Vagina (tissue), 2 donors: Measurements from ENCODE around the gene IBA57. TPM values are rescaled to one million over a fixed set of nuclear protein-coding genes. Genes with fewer than 3 reads are reported as not detected.

Experiments
- DNase-seq, 2 donors: peaks; one replicate each; pipeline ENCODE4 v3.0.0-alpha.2; 2017; ENCODE audit errors: extremely low spot score in 2 of 2
- H3K27ac ChIP-seq: fragments of 200-600 bp; sonication (generic); one replicate; pipeline ENCODE4 v1.5.1; 2019
- H3K27me3 ChIP-seq: fragments of 200-600 bp; sonication (generic); one replicate; pipeline ENCODE4 v1.5.1; 2019
- H3K36me3 ChIP-seq, 2 donors: fragments of 200-600 bp; sonication (generic); one replicate each; pipeline ENCODE4 v1.5.1; 2017 to 2019
- H3K4me1 ChIP-seq: fragments of 200-600 bp; sonication (generic); one replicate; pipeline ENCODE4 v1.5.1; 2019
- H3K4me3 ChIP-seq, 2 donors: fragments of 200-600 bp; sonication (generic); 1 replicate in 1 of 2; 2 replicates in 1 of 2; pipeline ENCODE4 v1.5.1; 2016 to 2019
- H3K9me3 ChIP-seq: fragments of 200-600 bp; sonication (generic); one replicate; pipeline ENCODE4 v1.5.1; 2019
- CTCF ChIP-seq, 3 experiments: fragments of 450-650 bp in 2 of 3; fragments of 200-600 bp in 1 of 3; sonication (generic) in 1 of 3; IDR thresholded peaks; one replicate each; pipeline ENCODE4 v1.5.1; 2017 to 2019; ENCODE audit warnings: antibody characterized with exemption in 3 of 3, mild to moderate bottlenecking in 2 of 3, moderate library complexity in 2 of 3
- POLR2A ChIP-seq, 2 donors: fragments of 450-650 bp; IDR thresholded peaks; one replicate each; pipeline ENCODE4 v1.6.1; 2017; ENCODE audit warnings: antibody characterized with exemption in 2 of 2, mild to moderate bottlenecking in 2 of 2, moderate library complexity in 2 of 2
- POLR2AphosphoS5 ChIP-seq, 2 donors: sonication (generic); formaldehyde crosslinking; IDR thresholded peaks; one replicate each; pipeline ENCODE4 v1.9.0; 2017; ENCODE audit warnings: antibody characterized with exemption in 2 of 2, mild to moderate bottlenecking in 2 of 2, low read depth in 1 of 2; ENCODE audit not compliant: insufficient read depth in 1 of 2
- intact Hi-C: fragments of 100-400 bp; cut with DNase I; formaldehyde crosslinking; loops from one replicate; pipeline ENCODE4 v1.15.1; 2023
- total RNA-seq: library from RNA; depleted of rRNA; stranded (reverse); fragments of >200 nt; gene quantifications from one replicate; pipeline ENCODE4 v1.2.3, GENCODE V29; 2016

Gene IBA57
- total RNA-seq, 1 donor from 2014 or later = 3.4 TPM

- TF ChIP-seq CTCF (IDR thresholded peaks at IDR 0.05) (no peak), POLR2A (IDR thresholded peaks at IDR 0.05) (no peak), POLR2AphosphoS5 (IDR thresholded peaks at IDR 0.05; ENCODE audit: insufficient read depth in 1 of 2, low read depth in 1 of 2) (no peak)
- Histone ChIP-seq H3K27me3 (no peaks in the 10 kb centered on the region), H3K4me1 (peaks cover 22% of the 10 kb centered on the region), H3K27ac (no peak overlapping the region), H3K36me3 (peaks cover 0 to 8% of the 10 kb centered on the region in 2 donors), H3K9me3 (no peaks in the 10 kb centered on the region), H3K4me3 (no peak overlapping the region)
- DNase-seq = peak in 1 of 2 donors; percentile 65
- intact Hi-C loops = no loop called here
Measured at GRCh38 chr1:228216371-228217320, 51.0 kb downstream of the IBA57 start.

DNA sequence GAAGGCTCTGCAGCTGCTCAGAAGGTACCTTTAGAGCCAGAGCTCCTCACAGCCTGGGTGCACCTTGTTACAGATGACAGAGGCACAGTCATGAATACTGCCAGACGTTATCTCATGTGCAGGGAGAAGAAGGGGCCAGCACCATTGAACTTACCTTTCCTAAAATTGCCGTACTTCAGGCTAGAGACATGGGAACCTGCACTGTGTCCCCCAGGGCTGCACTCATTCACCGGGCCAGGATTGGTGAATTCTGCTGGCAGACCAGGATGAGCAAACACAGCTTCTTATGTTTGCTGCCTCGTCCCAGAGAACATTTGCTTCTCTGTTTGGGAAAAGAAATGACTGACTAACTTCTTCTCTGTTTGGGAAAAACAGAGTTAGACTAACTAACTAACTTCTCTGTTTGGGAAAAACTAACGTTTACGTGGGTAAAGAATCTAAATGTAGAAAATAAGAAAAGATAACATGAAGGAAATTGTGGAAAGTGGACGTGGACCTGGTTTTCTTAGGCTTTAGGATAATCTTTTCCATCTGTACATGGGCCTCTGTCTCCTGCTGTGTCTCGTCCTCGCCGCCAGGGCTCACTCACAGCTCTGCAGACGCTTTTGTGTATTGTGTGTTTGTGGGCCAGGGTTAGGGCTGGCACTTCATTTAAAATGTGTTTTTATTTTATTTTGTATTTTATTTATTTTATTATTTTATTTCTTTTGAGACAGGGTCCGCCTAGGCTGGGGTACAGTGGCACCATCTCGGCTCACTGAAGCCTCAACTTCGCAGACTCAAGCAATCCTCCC, 52.1 kb downstream of the IBA57 start:
- Histone ChIP-seq H3K36me3 (peaks cover 0 to 8% of the 10 kb centered on the region in 2 donors), H3K27ac (no peak overlapping the region), H3K27me3 (no peaks in the 10 kb centered on the region), H3K9me3 (no peaks in the 10 kb centered on the region), H3K4me1 (peaks cover 18% of the 10 kb centered on the region), H3K4me3 (no peak overlapping the region)
- TF ChIP-seq POLR2AphosphoS5 (IDR thresholded peaks at IDR 0.05; ENCODE audit: insufficient read depth in 1 of 2, low read depth in 1 of 2) (no peak), CTCF (IDR thresholded peaks at IDR 0.05) (no peak), POLR2A (IDR thresholded peaks at IDR 0.05) (no peak)
- no peak for DNase-seq
- intact Hi-C loops = no loop called here

GRCh38 chr1:228218513-228219244, 53.1 kb downstream of the IBA57 start:
- Histone ChIP-seq H3K4me3 (no peak overlapping the region), H3K9me3 (no peaks in the 10 kb centered on the region), H3K4me1 (peaks cover 11% of the 10 kb centered on the region), H3K36me3 (peaks cover 0 to 9% of the 10 kb centered on the region in 2 donors), H3K27me3 (no peaks in the 10 kb centered on the region), H3K27ac (no peak overlapping the region)
- intact Hi-C loops = no loop called here
- no peak for DNase-seq
- TF ChIP-seq POLR2A (IDR thresholded peaks at IDR 0.05) (no peak), CTCF (IDR thresholded peaks at IDR 0.05) (no peak), POLR2AphosphoS5 (IDR thresholded peaks at IDR 0.05; ENCODE audit: insufficient read depth in 1 of 2, low read depth in 1 of 2) (no peak)

- Histone ChIP-seq H3K27me3 (no peaks in the 10 kb centered on the region), H3K36me3 (peaks cover 0 to 16% of the 10 kb centered on the region in 2 donors), H3K4me1 (peaks cover 4% of the 10 kb centered on the region), H3K9me3 (no peaks in the 10 kb centered on the region), H3K27ac (no peak overlapping the region), H3K4me3 (no peak overlapping the region)
- DNase-seq = no peak
- TF ChIP-seq POLR2AphosphoS5 (IDR thresholded peaks at IDR 0.05; ENCODE audit: insufficient read depth in 1 of 2, low read depth in 1 of 2) = no peak
- no peak for TF ChIP-seq CTCF (IDR thresholded peaks at IDR 0.05)
- no peak for TF ChIP-seq POLR2A (IDR thresholded peaks at IDR 0.05)
- intact Hi-C loops = no loop called here
Measured at GRCh38 chr1:228219245-228219961, 53.8 kb downstream of the IBA57 start.
